Erythroblast (primary cell): ENCODE data around the gene UGT1A10.

ENCODE experiments used
- GATA1 ChIP-seq: IDR thresholded peaks from 2 replicates; pipeline ENCODE4 v1.6.1; 2011; ENCODE audit warnings: low read depth, mild to moderate bottlenecking, control low read depth, low read length, moderate library complexity
- POLR2A ChIP-seq: IDR thresholded peaks from 2 replicates; pipeline ENCODE4 v1.6.1; 2011; ENCODE audit warnings: mild to moderate bottlenecking, low read length

- no peak for TF ChIP-seq POLR2A
- TF ChIP-seq GATA1 = no peak
Observed at GRCh38 chr2:233639860-233640259, 3.6 kb downstream of the UGT1A10 start.
